GM12878 (cell line): Measurements from ENCODE around the gene THBS1. TPM values are rescaled to one million over a fixed set of nuclear protein-coding genes. Genes with fewer than 3 reads are reported as not detected.

ENCODE experiments used
- ASH2L ChIP-seq: fragments of 300-600, 200-600 bp; sonication (generic); IDR thresholded peaks from 2 replicates; pipeline ENCODE4 v1.6.1; 2017; ENCODE audit warnings: low read depth, mild to moderate bottlenecking, borderline replicate concordance
- BCL11A ChIP-seq: IDR thresholded peaks from 2 replicates; pipeline ENCODE4 v1.6.1; 2011; ENCODE audit warnings: low read depth, low read length
- BRCA1 ChIP-seq: IDR thresholded peaks from 2 replicates; pipeline ENCODE4 v1.6.1; 2011; ENCODE audit warnings: low read depth, low read length, improper control_type of control experiment
- EP300 ChIP-seq, 2 experiments: fragments of 150-350 bp in 1 of 2; IDR thresholded peaks; 2 replicates each; pipeline ENCODE4 v1.6.1; 2011 to 2012; ENCODE audit warnings: low read depth in 2 of 2, low read length in 2 of 2, borderline replicate concordance in 1 of 2, improper control_type of control experiment in 1 of 2, inconsistent platforms in 1 of 2; ENCODE audit not compliant: control insufficient read depth in 1 of 2
- HDGF ChIP-seq: fragments of 450-650 bp; IDR thresholded peaks from 2 replicates; pipeline ENCODE4 v1.6.1; 2016; ENCODE audit warnings: antibody characterized with exemption
- IKZF1 ChIP-seq: fragments of 450-650 bp; conservative IDR thresholded peaks from 2 replicates; pipeline ENCODE4 v1.6.1; 2017; ENCODE audit warnings: antibody characterized with exemption, mild to moderate bottlenecking
- IKZF2 ChIP-seq, 2 experiments: fragments of 450-650 bp; IDR thresholded peaks; 2 replicates each; pipeline ENCODE4 v1.6.1; 2017; ENCODE audit warnings: mild to moderate bottlenecking in 2 of 2, moderate library complexity in 2 of 2
- IRF4 ChIP-seq: IDR thresholded peaks from 2 replicates; pipeline ENCODE4 v1.6.1; 2011; ENCODE audit warnings: low read depth, low read length
- NR2C1 ChIP-seq: fragments of 450-650 bp; IDR thresholded peaks from 2 replicates; pipeline ENCODE4 v1.6.1; 2017; ENCODE audit warnings: antibody characterized with exemption, mild to moderate bottlenecking, moderate library complexity
- NR2F1 ChIP-seq: fragments of 450-650 bp; conservative IDR thresholded peaks from 2 replicates; pipeline ENCODE4 v1.6.1; 2017; ENCODE audit warnings: mild to moderate bottlenecking
- RUNX3 ChIP-seq: IDR thresholded peaks from 2 replicates; pipeline ENCODE4 v1.6.1; 2012; ENCODE audit warnings: low read length, inconsistent platforms
- SP1 ChIP-seq: IDR thresholded peaks from one replicate; pipeline ENCODE4 v1.6.1; 2011; ENCODE audit warnings: low read depth, low read length
- polyA plus RNA-seq, 11 experiments: library from polyadenylated mRNA; depleted of rRNA in 4 of 11; unstranded in 6 of 11; stranded (reverse) in 5 of 11; fragments of >200 nt; fragmentation: Nextera tagmentation in 4 of 11; fragmentation: Illumina TruSeq in 1 of 11; extraction: Ambion mirVana in 4 of 11; extraction: Trizol in 1 of 11; gene quantifications; 1 replicate in 1 of 11; 2 replicates in 10 of 11; pipeline versions ENCODE4 v1.2.1 to v1.2.3, GENCODE V29; 2011 to 2016; ENCODE audit warnings: inconsistent platforms in 2 of 11, missing spikeins in 2 of 11, low read depth in 1 of 11
- total RNA-seq, 4 experiments: library from RNA; depleted of rRNA in 3 of 4; stranded (reverse); fragments of >200 nt in 3 of 4; fragmentation: Illumina TruSeq in 1 of 4; extraction: Trizol in 1 of 4; gene quantifications; 2 replicates each; pipeline versions ENCODE4 v1.2.1 to v1.2.3, GENCODE V29; 2013 to 2021
- TF ChIP-seq, protein P1 (sequence below): fragments of 450-650 bp; IDR thresholded peaks from 2 replicates; pipeline ENCODE4 v1.6.1; 2017; ENCODE audit warnings: mild to moderate bottlenecking, moderate library complexity

The THBS1 gene
- total and polyA plus RNA-seq, 10 of the 15 experiments (the other 5 are each of a cell fraction or from before 2014, with no cell fraction given): under 0.01 to 1.5 (median 0.23) TPM; not detected in 3

DNA sequence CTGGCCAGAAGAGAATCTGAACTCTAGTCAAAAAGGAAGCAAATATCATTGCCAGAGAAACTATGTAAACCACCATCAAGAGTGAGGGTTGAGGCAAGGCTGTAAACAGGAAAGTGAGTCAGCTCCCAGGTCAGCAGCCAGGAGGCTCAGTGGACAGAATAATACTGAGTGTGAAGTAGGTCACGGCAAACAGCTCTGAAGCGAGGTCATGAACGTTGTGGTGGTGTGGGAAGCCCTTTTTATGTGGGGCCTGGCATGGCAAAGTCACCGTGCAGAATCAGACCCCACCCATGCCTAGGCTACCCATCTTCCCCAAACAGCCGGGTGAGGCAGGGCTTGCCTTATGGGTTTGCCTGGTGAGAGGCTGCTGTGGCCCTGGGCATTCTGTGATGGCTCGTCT, 43.9 kb downstream of the THBS1 start (continued):
- TF ChIP-seq, protein P1, sequence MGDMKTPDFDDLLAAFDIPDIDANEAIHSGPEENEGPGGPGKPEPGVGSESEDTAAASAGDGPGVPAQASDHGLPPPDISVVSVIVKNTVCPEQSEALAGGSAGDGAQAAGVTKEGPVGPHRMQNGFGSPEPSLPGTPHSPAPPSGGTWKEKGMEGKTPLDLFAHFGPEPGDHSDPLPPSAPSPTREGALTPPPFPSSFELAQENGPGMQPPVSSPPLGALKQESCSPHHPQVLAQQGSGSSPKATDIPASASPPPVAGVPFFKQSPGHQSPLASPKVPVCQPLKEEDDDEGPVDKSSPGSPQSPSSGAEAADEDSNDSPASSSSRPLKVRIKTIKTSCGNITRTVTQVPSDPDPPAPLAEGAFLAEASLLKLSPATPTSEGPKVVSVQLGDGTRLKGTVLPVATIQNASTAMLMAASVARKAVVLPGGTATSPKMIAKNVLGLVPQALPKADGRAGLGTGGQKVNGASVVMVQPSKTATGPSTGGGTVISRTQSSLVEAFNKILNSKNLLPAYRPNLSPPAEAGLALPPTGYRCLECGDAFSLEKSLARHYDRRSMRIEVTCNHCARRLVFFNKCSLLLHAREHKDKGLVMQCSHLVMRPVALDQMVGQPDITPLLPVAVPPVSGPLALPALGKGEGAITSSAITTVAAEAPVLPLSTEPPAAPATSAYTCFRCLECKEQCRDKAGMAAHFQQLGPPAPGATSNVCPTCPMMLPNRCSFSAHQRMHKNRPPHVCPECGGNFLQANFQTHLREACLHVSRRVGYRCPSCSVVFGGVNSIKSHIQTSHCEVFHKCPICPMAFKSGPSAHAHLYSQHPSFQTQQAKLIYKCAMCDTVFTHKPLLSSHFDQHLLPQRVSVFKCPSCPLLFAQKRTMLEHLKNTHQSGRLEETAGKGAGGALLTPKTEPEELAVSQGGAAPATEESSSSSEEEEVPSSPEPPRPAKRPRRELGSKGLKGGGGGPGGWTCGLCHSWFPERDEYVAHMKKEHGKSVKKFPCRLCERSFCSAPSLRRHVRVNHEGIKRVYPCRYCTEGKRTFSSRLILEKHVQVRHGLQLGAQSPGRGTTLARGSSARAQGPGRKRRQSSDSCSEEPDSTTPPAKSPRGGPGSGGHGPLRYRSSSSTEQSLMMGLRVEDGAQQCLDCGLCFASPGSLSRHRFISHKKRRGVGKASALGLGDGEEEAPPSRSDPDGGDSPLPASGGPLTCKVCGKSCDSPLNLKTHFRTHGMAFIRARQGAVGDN: peak; percentile 61
- TF ChIP-seq HDGF (no peak), BRCA1 (no peak), IKZF2 (IDR thresholded peaks at IDR 0.05) (peak; percentile 15 to 22; a peak in 1 of 4 replicates), IKZF1 (peak; percentile 29; the same call in 1 of the 2 replicates), RUNX3 (peak; percentile 60), NR2C1 (no peak), EP300 (IDR thresholded peaks at IDR 0.05; ENCODE audit: borderline replicate concordance in 1 of 2, control insufficient read depth in 1 of 2, low read depth in 2 of 2, low read length in 2 of 2) (peak; percentile 35 to 75; a peak in 2 of 4 replicates), BCL11A (peak; percentile 32; the same call in 1 of the 2 replicates), NR2F1 (peak; percentile 75), SP1 (peak; percentile 23), ASH2L (no peak), IRF4 (0 out of 2 replicates have a peak, but pooled peaks have one; percentile 14)
